Neural cell (in vitro differentiated cells): Measurements from ENCODE around the gene APOB. TPM values are rescaled to one million over a fixed set of nuclear protein-coding genes. Genes with fewer than 3 reads are reported as not detected.

Experiments
- H2AFZ ChIP-seq: fragments of 200-600, 300-800 bp; sonication (generic), shearing (Covaris generic); 2 replicates; pipeline ENCODE4 v1.6.0; 2014; ENCODE audit warnings: low read depth, mild to moderate bottlenecking, antibody characterized with exemption, low read length, moderate library complexity
- H3F3A ChIP-seq: fragments of 200-600 bp; shearing (Covaris generic); 2 replicates; pipeline ENCODE4 v1.6.1; 2016; ENCODE audit warnings: mild to moderate bottlenecking, moderate library complexity, mixed read lengths, antibody characterized with exemption, low read length; ENCODE audit not compliant: insufficient read depth, poor library complexity, severe bottlenecking
- H3K27ac ChIP-seq: fragments of 200-600, 300-800 bp; sonication (generic), shearing (Covaris generic); 2 replicates; pipeline ENCODE4 v1.5.1; 2014; ENCODE audit warnings: mild to moderate bottlenecking, low read length, moderate library complexity
- H3K27me3 ChIP-seq: fragments of 300-800, 200-600 bp; sonication (generic), shearing (Covaris generic); 2 replicates; pipeline ENCODE4 v1.6.0; 2014; ENCODE audit warnings: mild to moderate bottlenecking, low read depth, low read length, moderate library complexity; ENCODE audit not compliant: insufficient read depth
- H3K36me3 ChIP-seq: fragments of 300-800, 200-600 bp; sonication (generic), shearing (Covaris generic); 2 replicates; pipeline ENCODE4 v1.5.1; 2014; ENCODE audit warnings: mild to moderate bottlenecking, antibody characterized with exemption, low read length, moderate library complexity; ENCODE audit not compliant: insufficient read depth
- H3K4me2 ChIP-seq: fragments of 300-800, 200-600 bp; sonication (generic), shearing (Covaris generic); 2 replicates; pipeline ENCODE4 v1.6.0; 2014; ENCODE audit warnings: mild to moderate bottlenecking, low read length
- H3K4me3 ChIP-seq: fragments of 300-800, 200-600 bp; sonication (generic), shearing (Covaris generic); 2 replicates; pipeline ENCODE4 v1.5.1; 2014; ENCODE audit warnings: mild to moderate bottlenecking, low read length, moderate library complexity
- H3K79me2 ChIP-seq: fragments of 200-600 bp; shearing (Covaris generic); replicated peaks from 2 replicates; pipeline ENCODE4 v1.6.0; 2014; ENCODE audit warnings: mild to moderate bottlenecking, low read length, moderate library complexity; ENCODE audit not compliant: insufficient read depth
- H3K9ac ChIP-seq: fragments of 300-800, 200-600 bp; sonication (generic), shearing (Covaris generic); 2 replicates; pipeline ENCODE4 v1.6.1; 2016; ENCODE audit warnings: mild to moderate bottlenecking, low read length, mixed read lengths
- H3K9me2 ChIP-seq: fragments of 200-600 bp; shearing (Covaris generic); 2 replicates; pipeline ENCODE4 v1.6.1; 2016; ENCODE audit warnings: mild to moderate bottlenecking, low read length, mixed read lengths; ENCODE audit not compliant: insufficient read depth
- H3K9me3 ChIP-seq: fragments of 200-600, 300-800 bp; sonication (generic), shearing (Covaris generic); 2 replicates; pipeline ENCODE4 v1.6.1; 2016; ENCODE audit warnings: mild to moderate bottlenecking, mixed run types, low read length, moderate library complexity, mixed read lengths
- H4K20me1 ChIP-seq: fragments of 200-600 bp; shearing (Covaris generic); 2 replicates; pipeline ENCODE4 v1.6.1; 2016; ENCODE audit warnings: mild to moderate bottlenecking, mixed run types; ENCODE audit not compliant: insufficient read depth
- CTCF ChIP-seq: fragments of 450-650 bp; IDR thresholded peaks from 2 replicates; pipeline ENCODE4 v1.5.1; 2014; ENCODE audit warnings: antibody characterized with exemption, mild to moderate bottlenecking, moderate library complexity; ENCODE audit not compliant: poor library complexity, severe bottlenecking
- EP300 ChIP-seq: fragments of 450-650 bp; conservative IDR thresholded peaks from 2 replicates; pipeline ENCODE4 v1.6.1; 2014; ENCODE audit warnings: antibody characterized with exemption, mild to moderate bottlenecking, moderate library complexity; ENCODE audit not compliant: poor library complexity, severe bottlenecking
- EZH2 ChIP-seq: fragments of 200-600, 300-800 bp; shearing (Covaris generic), sonication (generic); IDR thresholded peaks from 2 replicates; pipeline ENCODE4 v1.6.1; 2014; ENCODE audit warnings: antibody characterized with exemption, low read length, borderline replicate concordance, mild to moderate bottlenecking; ENCODE audit not compliant: insufficient read depth, poor library complexity, severe bottlenecking
- MXI1 ChIP-seq: fragments of 450-650 bp; conservative IDR thresholded peaks from 2 replicates; pipeline ENCODE4 v1.6.1; 2014; ENCODE audit warnings: antibody characterized with exemption, mild to moderate bottlenecking; ENCODE audit not compliant: poor library complexity, severe bottlenecking
- POLR2AphosphoS5 ChIP-seq: IDR thresholded peaks from 2 replicates; pipeline ENCODE4 v1.6.1; 2012
- RAD21 ChIP-seq: fragments of 450-650 bp; conservative IDR thresholded peaks from 2 replicates; pipeline ENCODE4 v1.6.1; 2014; ENCODE audit warnings: antibody characterized with exemption, mild to moderate bottlenecking, moderate library complexity
- REST ChIP-seq: IDR thresholded peaks from 2 replicates; pipeline ENCODE4 v1.6.1; 2012; ENCODE audit warnings: borderline replicate concordance
- SMC3 ChIP-seq: fragments of 450-650 bp; conservative IDR thresholded peaks from 2 replicates; pipeline ENCODE4 v1.6.1; 2014; ENCODE audit warnings: antibody characterized with exemption, mild to moderate bottlenecking, moderate library complexity; ENCODE audit not compliant: poor library complexity
- TAF1 ChIP-seq: IDR thresholded peaks from 2 replicates; pipeline ENCODE4 v1.6.1; 2012; ENCODE audit warnings: low read depth
- polyA plus RNA-seq: library from polyadenylated mRNA; depleted of rRNA; stranded (reverse); fragments of >200 nt; gene quantifications from 2 replicates; pipeline ENCODE4 v1.2.3, GENCODE V29; 2014

APOB gene
- polyA plus RNA-seq, 1 donor from 2014 or later = not detected

GRCh38 chr2:21007129-21008013 lies 36.5 kb downstream of the APOB start:
- H3K9me3 ChIP-seq = no peaks in the 10 kb centered on the region
- no peaks in the 10 kb centered on the region for H3K36me3 ChIP-seq
- no peak overlapping the region for H3K4me2 ChIP-seq
- no peaks in the 10 kb centered on the region for H3K27me3 ChIP-seq
- H3F3A ChIP-seq = no peaks in the 10 kb centered on the region
- no peaks in the 10 kb centered on the region for H4K20me1 ChIP-seq
- TF ChIP-seq SMC3 (no peak), POLR2AphosphoS5 (no peak), CTCF (no peak), REST (no peak), EP300 (no peak), MXI1 (no peak), TAF1 (no peak), EZH2 (no peak)
- no peak overlapping the region for H3K9ac ChIP-seq
- H2AFZ ChIP-seq = no peak overlapping the region
- no peak overlapping the region for H3K4me3 ChIP-seq
- no peak overlapping the region for H3K27ac ChIP-seq
- no peaks in the 10 kb centered on the region for H3K9me2 ChIP-seq
- no peaks in the 10 kb centered on the region for H3K79me2 ChIP-seq

- TF ChIP-seq REST (no peak), SMC3 (no peak), CTCF (no peak), EP300 (no peak), POLR2AphosphoS5 (no peak), RAD21 (no peak), TAF1 (no peak), MXI1 (no peak), EZH2 (no peak)
- Histone ChIP-seq H3K9ac (no peak overlapping the region), H3K36me3 (no peaks in the 10 kb centered on the region), H3K9me3 (no peaks in the 10 kb centered on the region), H3K9me2 (no peaks in the 10 kb centered on the region), H3K79me2 (no peaks in the 10 kb centered on the region), H3K4me2 (no peak overlapping the region), H2AFZ (no peak overlapping the region), H3K27ac (no peak overlapping the region), H3F3A (no peaks in the 10 kb centered on the region), H4K20me1 (no peaks in the 10 kb centered on the region), H3K4me3 (no peak overlapping the region), H3K27me3 (no peaks in the 10 kb centered on the region)
These were observed 37.3 kb downstream of the APOB start for GRCh38 chr2:21006423-21007128.
